Activated CD4-positive, alpha-beta T cell treated with anti-CD3 and anti-CD28 coated beads, Interleukin-2, amount 50 U/mL, for 1 hour (primary cell): ENCODE results near the gene PGS1.

Experiments
- DNase-seq: peaks from one replicate; pipeline ENCODE4 v3.0.0-alpha.2; 2020

The PGS1 gene

GRCh38 chr17:78428836-78429617 is 50.6 kb downstream of the PGS1 start:
- no peak for DNase-seq

GRCh38 chr17:78429618-78429995 is 51.2 kb downstream of the PGS1 start:
- DNase-seq, result no peak

GRCh38 chr17:78430892-78431691 is 52.6 kb downstream of the PGS1 start:
- DNase-seq, result no peak

GRCh38 chr17:78431692-78431958 is 53.2 kb downstream of the PGS1 start:
- DNase-seq, result no peak

GRCh38 chr17:78432226-78433012 is 54.0 kb downstream of the PGS1 start:
- DNase-seq, result no peak

- DNase-seq, result no peak
Observed at GRCh38 chr17:78433013-78433727, 54.7 kb downstream of the PGS1 start.

GRCh38 chr17:78433780-78434335 is 55.4 kb downstream of the PGS1 start:
- no peak for DNase-seq

- no peak for DNase-seq
Observed at GRCh38 chr17:78434455-78435329, 56.2 kb downstream of the PGS1 start.

GRCh38 chr17:78435330-78436005 is 57.0 kb downstream of the PGS1 start:
- DNase-seq, result no peak

GRCh38 chr17:78437508-78438169 is 59.2 kb downstream of the PGS1 start:
- no peak for DNase-seq

GRCh38 chr17:78438271-78438691 is 59.8 kb downstream of the PGS1 start:
- DNase-seq, result no peak

GRCh38 chr17:78438694-78439325 is 60.4 kb downstream of the PGS1 start:
- no peak for DNase-seq

GRCh38 chr17:78441271-78441971 is 63.0 kb downstream of the PGS1 start:
- no peak for DNase-seq

GRCh38 chr17:78442648-78443218 is 64.3 kb downstream of the PGS1 start:
- no peak for DNase-seq

- DNase-seq, result no peak
Observed at GRCh38 chr17:78444392-78444791, 65.9 kb downstream of the PGS1 start.

- no peak for DNase-seq
Observed at GRCh38 chr17:78446833-78447232, 68.4 kb downstream of the PGS1 start.

GRCh38 chr17:78448356-78448993 is 70.0 kb downstream of the PGS1 start:
- DNase-seq, result no peak

- DNase-seq, result no peak
Observed at GRCh38 chr17:78449983-78450595, 71.6 kb downstream of the PGS1 start.
